Muscle of leg (tissue), 11 donors: ENCODE results near the gene EIF5A2. TPM values are rescaled to one million over a fixed set of nuclear protein-coding genes. Genes with fewer than 3 reads are reported as not detected.
A peak's percentile ranks its signal among the peaks of the same experiment; 100 is the strongest.

Source experiments
- DNase-seq: peaks from one replicate; pipeline ENCODE4 v3.0.0; 2013
- H3K27ac ChIP-seq: one replicate; pipeline ENCODE4 v1.5.1; 2013; ENCODE audit warnings: mild to moderate bottlenecking, low read length, control low read depth
- H3K27me3 ChIP-seq: one replicate; pipeline ENCODE4 v1.6.1; 2013; ENCODE audit warnings: low read length; ENCODE audit not compliant: control insufficient read depth, insufficient read depth
- H3K36me3 ChIP-seq: one replicate; pipeline ENCODE4 v1.6.1; 2013; ENCODE audit warnings: low read length; ENCODE audit not compliant: control insufficient read depth, insufficient read depth
- H3K4me1 ChIP-seq: one replicate; pipeline ENCODE4 v1.6.1; 2013; ENCODE audit warnings: low read length; ENCODE audit not compliant: control insufficient read depth, insufficient read depth
- H3K4me3 ChIP-seq: one replicate; pipeline ENCODE4 v1.5.1; 2013; ENCODE audit warnings: low read length, control low read depth
- H3K9me3 ChIP-seq: replicated peaks from 2 replicates; pipeline ENCODE4 v1.6.1; 2013; ENCODE audit warnings: low read depth, low read length; ENCODE audit not compliant: control insufficient read depth
- WGBS: methylation state at CpG from one replicate; pipeline ENCODE4 v1.1.5; 2013; ENCODE audit warnings: missing lambda C conversion rate; ENCODE audit not compliant: insufficient coverage; 5-methylcytosine and 5-hydroxymethylcytosine counted together
- polyA plus RNA-seq, 8 donors: library from polyadenylated mRNA; unstranded; fragments of 120-200 nt; gene quantifications; one replicate each; pipeline versions ENCODE4 v1.2.1 to v1.2.3, GENCODE V29; 2013; ENCODE audit warnings: inconsistent platforms in 1 of 8, low replicate concordance in 1 of 8; ENCODE audit not compliant: insufficient read length in 8 of 8, insufficient read depth in 1 of 8
- total RNA-seq: library from RNA; stranded (reverse); fragments of 120-200 nt; gene quantifications from one replicate; pipeline ENCODE4 v1.2.4, GENCODE V29; 2013

EIF5A2 gene
- total and polyA plus RNA-seq, 9 donors = 2.7 to 5.9 (median 4.1) TPM

DNA sequence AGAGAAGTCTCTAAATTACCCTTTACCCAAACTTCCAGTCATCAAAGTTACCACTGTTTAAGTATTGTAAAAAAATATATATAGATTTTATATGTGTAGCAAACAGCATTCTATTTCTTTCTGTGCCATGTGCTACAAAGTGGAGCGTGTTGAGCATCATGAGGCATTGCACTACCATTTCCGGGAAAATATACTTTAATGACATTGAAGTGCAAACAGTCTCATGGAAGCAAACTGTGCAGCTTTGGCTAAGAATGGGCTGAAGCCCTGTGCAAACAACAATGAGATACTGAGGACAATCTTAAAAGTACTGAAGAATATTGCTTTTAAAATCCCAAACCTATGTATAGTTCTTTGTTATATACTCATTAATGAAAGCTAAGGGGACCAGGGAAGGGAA is 31.9 kb downstream of the EIF5A2 start:
- H3K9me3 ChIP-seq = no peaks in the 10 kb centered on the region
- no peaks in the 10 kb centered on the region for H3K27me3 ChIP-seq
- WGBS = 94% methylated on average over 2 of the region's 2 CpGs
- H3K4me3 ChIP-seq = no peak overlapping the region
- no peak for DNase-seq
- no peaks in the 10 kb centered on the region for H3K36me3 ChIP-seq
- no peak overlapping the region for H3K27ac ChIP-seq
- H3K4me1 ChIP-seq = no peaks in the 10 kb centered on the region

DNA sequence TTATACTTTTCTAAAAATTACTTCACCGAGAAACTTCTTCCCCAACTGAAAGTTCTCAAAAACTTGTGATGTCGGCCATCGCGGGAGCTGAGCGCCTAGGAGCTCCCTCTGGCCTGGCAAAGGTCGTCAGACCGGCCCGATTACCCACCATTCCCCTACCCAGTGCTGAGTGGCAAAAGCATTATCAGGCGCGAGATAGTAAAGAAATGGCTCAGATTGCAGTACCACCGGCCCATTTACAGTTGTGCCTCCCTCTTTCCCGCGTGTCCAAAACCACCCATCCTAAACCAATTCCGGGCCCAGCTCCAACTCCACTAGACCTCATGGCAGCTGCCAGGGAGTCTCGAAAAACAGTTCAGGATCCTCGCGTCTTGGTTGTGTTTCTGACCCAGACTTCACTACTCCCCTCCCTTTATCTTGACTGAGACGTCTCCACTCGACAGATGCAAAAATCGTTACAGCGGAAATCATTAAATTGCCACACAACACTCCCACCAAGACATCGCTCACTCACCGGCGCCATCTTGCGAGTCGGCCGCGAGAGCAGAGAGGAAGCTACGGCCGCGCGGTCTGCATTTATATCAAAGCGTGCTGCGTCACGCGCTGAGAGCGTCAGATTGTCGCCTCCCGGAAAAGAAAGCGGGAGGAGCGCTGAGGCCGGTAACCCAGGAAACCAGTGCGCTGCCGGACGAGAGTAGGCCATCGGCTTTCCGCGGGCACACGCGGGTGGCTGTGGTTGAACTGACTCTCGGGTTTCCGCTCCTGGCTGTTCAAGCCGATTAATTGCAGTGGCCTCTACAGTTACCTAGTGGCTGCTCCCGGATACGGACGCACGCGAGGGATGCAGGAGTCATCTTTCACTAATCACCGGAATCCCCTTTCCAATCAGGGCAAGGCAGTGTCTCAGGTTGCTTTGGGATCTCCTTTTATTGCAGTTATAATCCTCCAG is 38.5 kb downstream of the EIF5A2 start, which contains the start of gene RPL22L1:
RPL22L1 (minus strand) TSS at position 551 of the 949 bp plus-strand sequence; CDS start at position 523, 28 bp downstream.
- Histone ChIP-seq H3K36me3 (peaks cover 15% of the 10 kb centered on the region), H3K9me3 (no peaks in the 10 kb centered on the region), H3K4me1 (peaks cover 9% of the 10 kb centered on the region), H3K27me3 (no peaks in the 10 kb centered on the region), H3K4me3 (peak within 1 kb of the TSS; percentile 94), H3K27ac (peak within 1 kb of the TSS; percentile 96)
- under 1% methylated on average over 48 of the region's 59 CpGs for WGBS
- peak; percentile 99 for DNase-seq

DNA sequence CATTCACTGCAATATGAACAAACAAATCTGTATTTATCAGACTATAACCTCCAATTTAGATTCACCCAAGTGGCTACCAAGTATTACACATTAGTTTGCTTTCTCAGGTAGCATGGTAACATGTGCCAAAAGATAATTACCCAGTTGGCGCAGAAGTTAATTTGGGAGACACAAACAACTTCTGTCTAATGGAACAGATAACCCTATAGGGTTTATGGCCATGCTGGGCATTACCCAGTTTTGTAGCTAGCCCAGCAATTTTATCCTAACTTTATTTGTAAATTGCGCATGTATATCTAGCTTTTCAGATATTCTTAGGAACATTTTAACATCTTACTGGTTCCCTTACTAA is 39.2 kb downstream of the EIF5A2 start:
- H3K27me3 ChIP-seq = no peaks in the 10 kb centered on the region
- H3K27ac ChIP-seq = peak overlapping the region; percentile 96
- DNase-seq = peak; percentile 30
- no CpG with 5 or more reads among the region's 2 CpGs for WGBS
- peaks cover 15% of the 10 kb centered on the region for H3K36me3 ChIP-seq
- peaks cover 9% of the 10 kb centered on the region for H3K4me1 ChIP-seq
- H3K9me3 ChIP-seq = no peaks in the 10 kb centered on the region
- H3K4me3 ChIP-seq = peak overlapping the region; percentile 94

DNA sequence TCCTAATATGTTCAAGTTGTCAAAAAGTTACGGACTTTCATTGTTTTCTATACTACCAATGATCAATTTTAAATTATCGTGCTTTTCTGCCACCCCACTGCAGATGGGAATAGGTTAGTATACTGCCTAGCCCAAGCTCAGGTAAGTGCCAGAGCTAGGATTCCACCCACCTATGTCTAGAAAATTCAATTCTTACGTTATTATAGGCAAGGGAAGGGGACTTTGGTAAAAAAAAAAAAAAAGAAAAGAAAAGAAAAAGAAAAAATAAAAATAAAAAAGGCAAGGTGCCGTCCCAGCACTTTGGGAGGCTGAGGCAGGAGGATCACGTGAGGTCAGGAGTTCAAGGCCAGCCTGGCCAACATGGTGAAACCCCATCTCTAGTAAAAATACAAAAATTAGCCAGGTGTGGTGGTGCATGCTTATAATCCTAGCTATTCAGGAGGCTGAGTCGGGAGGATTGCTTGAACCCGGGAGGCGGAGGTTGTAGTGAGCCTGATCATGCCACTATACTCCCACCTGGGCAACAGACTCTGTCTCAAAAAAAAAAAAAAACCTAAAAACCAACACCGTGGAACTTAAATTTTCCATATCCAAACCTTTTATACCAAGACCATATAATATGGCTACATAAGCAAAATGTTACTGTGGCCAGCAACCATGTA is 39.7 kb downstream of the EIF5A2 start:
- no peak for DNase-seq
- Histone ChIP-seq H3K9me3 (no peaks in the 10 kb centered on the region), H3K4me3 (peak overlapping the region; percentile 94), H3K27ac (peak overlapping the region; percentile 96), H3K4me1 (peaks cover 9% of the 10 kb centered on the region), H3K27me3 (no peaks in the 10 kb centered on the region), H3K36me3 (peaks cover 15% of the 10 kb centered on the region)
- 60% methylated on average over 1 of the region's 9 CpGs for WGBS

- Histone ChIP-seq H3K4me1 (peaks cover 9% of the 10 kb centered on the region), H3K27me3 (no peaks in the 10 kb centered on the region), H3K4me3 (no peak overlapping the region), H3K27ac (no peak overlapping the region), H3K36me3 (peaks cover 15% of the 10 kb centered on the region), H3K9me3 (no peaks in the 10 kb centered on the region)
- no CpG with 5 or more reads among the region's 1 CpG for WGBS
- DNase-seq = peak; percentile 13
These were observed 41.1 kb downstream of the EIF5A2 start for GRCh38 chr3:170867143-170867937.

GRCh38 chr3:170866499-170866898 is 41.9 kb downstream of the EIF5A2 start:
- H3K9me3 ChIP-seq = no peaks in the 10 kb centered on the region
- no peak overlapping the region for H3K4me3 ChIP-seq
- no peaks in the 10 kb centered on the region for H3K27me3 ChIP-seq
- no peak overlapping the region for H3K27ac ChIP-seq
- no CpG with 5 or more reads among the region's 3 CpGs for WGBS
- DNase-seq = no peak
- peaks cover 9% of the 10 kb centered on the region for H3K4me1 ChIP-seq
- H3K36me3 ChIP-seq = peaks cover 15% of the 10 kb centered on the region

GRCh38 chr3:170865209-170866094 is 43.0 kb downstream of the EIF5A2 start:
- Histone ChIP-seq H3K4me1 (peaks cover 7% of the 10 kb centered on the region), H3K36me3 (peaks cover 15% of the 10 kb centered on the region), H3K9me3 (no peaks in the 10 kb centered on the region), H3K27ac (no peak overlapping the region), H3K4me3 (no peak overlapping the region), H3K27me3 (no peaks in the 10 kb centered on the region)
- 80% methylated on average over 1 of the region's 10 CpGs for WGBS
- DNase-seq = no peak

DNA sequence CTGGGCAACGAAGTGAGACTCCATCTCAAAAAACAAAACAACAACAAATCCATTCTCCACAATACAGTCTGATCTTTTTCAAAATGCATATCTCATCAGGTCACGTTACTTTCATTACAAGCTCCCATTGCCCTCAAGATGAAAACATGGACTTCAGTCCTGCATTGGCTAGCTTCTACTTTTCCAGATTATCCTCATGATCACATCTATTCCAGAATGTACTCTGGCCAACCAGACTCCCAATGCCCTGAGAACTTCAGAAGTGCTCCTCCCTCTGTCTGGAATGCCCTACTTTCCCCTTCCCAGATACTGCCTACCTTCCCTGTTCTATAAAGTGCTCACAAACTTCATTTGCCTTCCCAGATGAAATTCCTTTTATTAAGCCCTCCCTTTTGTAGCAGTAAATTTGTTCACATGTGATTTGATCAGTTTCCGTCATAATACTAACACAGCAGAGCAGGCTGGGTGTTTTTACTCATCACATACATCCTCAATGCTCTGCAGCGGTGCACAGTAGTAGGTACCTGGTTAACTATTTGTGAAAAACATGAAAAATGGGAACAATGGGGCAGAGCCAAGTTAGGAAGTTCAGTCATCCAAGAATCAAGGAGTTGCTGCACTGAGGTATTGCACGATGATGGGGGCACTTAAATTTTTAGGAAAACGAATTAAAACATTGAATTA is 43.8 kb downstream of the EIF5A2 start:
- Histone ChIP-seq H3K4me1 (peaks cover 6% of the 10 kb centered on the region), H3K4me3 (no peak overlapping the region), H3K9me3 (no peaks in the 10 kb centered on the region), H3K27me3 (no peaks in the 10 kb centered on the region), H3K27ac (no peak overlapping the region), H3K36me3 (peaks cover 15% of the 10 kb centered on the region)
- 88% methylated on average over 2 of the region's 6 CpGs for WGBS
- no peak for DNase-seq

- peaks cover 15% of the 10 kb centered on the region for H3K36me3 ChIP-seq
- peaks cover 5% of the 10 kb centered on the region for H3K4me1 ChIP-seq
- no peak for DNase-seq
- H3K4me3 ChIP-seq = no peak overlapping the region
- WGBS = 97% methylated on average over 3 of the region's 4 CpGs
- no peaks in the 10 kb centered on the region for H3K27me3 ChIP-seq
- H3K27ac ChIP-seq = no peak overlapping the region
- H3K9me3 ChIP-seq = no peaks in the 10 kb centered on the region
These were observed 44.6 kb downstream of the EIF5A2 start for GRCh38 chr3:170863816-170864215.
